K562 (cell line): ENCODE data around the gene SYNGR1. TPM values are rescaled to one million over a fixed set of nuclear protein-coding genes. Genes with fewer than 3 reads are reported as not detected.
A peak's percentile ranks its signal among the peaks of the same experiment; 100 is the strongest.

ENCODE experiments used
- ATAC-seq: fragments of 200-7000 bp; cut with Tn5 transposase; 3 replicates; pipeline ENCODE4 v1.9.1; 2020; ENCODE audit warnings: moderate library complexity
- BruUV-seq: library from RNA; stranded (reverse); fragments of 400-500 nt; replicated peaks from 2 replicates; lab custom pipeline; 2021; lab: Mats Ljungman, UMichigan
- CTCF ChIA-PET: fragments of 300-600 bp; formaldehyde crosslinking; extraction: SDS; loops from one replicate; lab custom pipeline; 2021; ENCODE audit warnings: low intra/inter-chr PET ratio; lab: Yijun Ruan, JAX
- POLR2A ChIA-PET: fragments of 300-600, 350-650 bp; sonication (Branson Sonifier 250); formaldehyde crosslinking; extraction: SDS; loops from one replicate; lab custom pipeline; 2021; ENCODE audit warnings: antibody characterized with exemption, inconsistent platforms; lab: Yijun Ruan, JAX
- DNase-seq, 4 experiments: peaks; one replicate each; pipeline versions ENCODE4 v3.0.0 to v3.0.0-alpha.2; 2011 to 2018; ENCODE audit warnings: low spot score in 3 of 4, mixed read lengths in 3 of 4; ENCODE audit errors: extremely low read depth in 1 of 4
- FAIRE-seq: peaks from 2 replicates; lab custom pipeline; 2011; peaks lifted over from hg19 to GRCh38; lab: Jason Lieb, UNC
- H2AFZ ChIP-seq: 2 replicates; pipeline ENCODE4 v1.6.0; 2011; ENCODE audit warnings: low read depth, low read length, control low read depth, inconsistent platforms
- H3K27ac ChIP-seq: fragments of 200-600 bp; 3 replicates; pipeline ENCODE4 v1.8.0; 2011; ENCODE audit warnings: low read depth, mild to moderate bottlenecking, control low read depth, inconsistent platforms, low read length, moderate library complexity, mixed read lengths; ENCODE audit errors: extremely low read depth
- H3K27me3 ChIP-seq, 2 experiments: fragments of 300-600 bp in 1 of 2; 2 replicates in 1 of 2; 3 replicates in 1 of 2; pipeline versions ENCODE4 v1.6.0 to v1.8.0; 2011; ENCODE audit warnings: inconsistent platforms in 2 of 2, low read length in 2 of 2, mild to moderate bottlenecking in 1 of 2, mixed read lengths in 1 of 2, moderate library complexity in 1 of 2; ENCODE audit not compliant: control insufficient read depth in 2 of 2, insufficient read depth in 2 of 2
- H3K36me3 ChIP-seq: fragments of 300-600 bp; 3 replicates; pipeline ENCODE4 v1.8.0; 2011; ENCODE audit warnings: mild to moderate bottlenecking, low read length, inconsistent platforms; ENCODE audit not compliant: control insufficient read depth, insufficient read depth
- H3K4me1 ChIP-seq, 2 experiments: fragments of 200-600 bp in 1 of 2; replicated peaks in 1 of 2; 2 replicates in 1 of 2; 3 replicates in 1 of 2; pipeline versions ENCODE4 v1.5.1 to v1.8.0; 2011; ENCODE audit warnings: inconsistent platforms in 2 of 2, low read length in 2 of 2, mild to moderate bottlenecking in 1 of 2, mixed read lengths in 1 of 2, moderate library complexity in 1 of 2; ENCODE audit not compliant: control insufficient read depth in 2 of 2, insufficient read depth in 2 of 2
- H3K4me2 ChIP-seq: 2 replicates; pipeline ENCODE4 v1.6.1; 2011; ENCODE audit warnings: low read length, control low read depth, inconsistent platforms, mixed read lengths; ENCODE audit not compliant: insufficient read depth
- H3K4me3 ChIP-seq: fragments of 200-600 bp; sonication (generic), shearing (Covaris generic); 2 replicates; pipeline ENCODE4 v1.5.1; 2016; ENCODE audit warnings: control low read depth, inconsistent platforms
- H3K79me2 ChIP-seq: fragments of 200-600 bp; 3 replicates; pipeline ENCODE4 v1.8.0; 2011; ENCODE audit warnings: low read length, inconsistent platforms; ENCODE audit not compliant: control insufficient read depth, insufficient read depth
- H3K9ac ChIP-seq, 2 experiments: 2 replicates each; pipeline versions ENCODE4 v1.6.0 to v1.6.1; 2011; ENCODE audit warnings: low read depth in 2 of 2, low read length in 2 of 2, control low read depth in 1 of 2, inconsistent platforms in 1 of 2, mild to moderate bottlenecking in 1 of 2, mixed read lengths in 1 of 2; ENCODE audit not compliant: insufficient read depth in 1 of 2
- H3K9me1 ChIP-seq: one replicate; pipeline ENCODE4 v1.6.0; 2011; ENCODE audit warnings: inconsistent platforms, mild to moderate bottlenecking, low read length, moderate library complexity; ENCODE audit not compliant: control insufficient read depth, insufficient read depth
- H3K9me3 ChIP-seq: replicated peaks from 2 replicates; pipeline ENCODE4 v1.5.1; 2011; ENCODE audit warnings: low read depth, low read length, inconsistent platforms; ENCODE audit not compliant: control insufficient read depth, insufficient read depth
- H4K20me1 ChIP-seq: replicated peaks from 2 replicates; pipeline ENCODE4 v1.6.1; 2011; ENCODE audit warnings: low read length, inconsistent platforms, mixed read lengths; ENCODE audit not compliant: control insufficient read depth, insufficient read depth
- HDAC6 ChIP-seq: IDR thresholded peaks from 2 replicates; pipeline ENCODE4 v1.6.1; 2012; ENCODE audit warnings: low read depth, mild to moderate bottlenecking, control low read depth, inconsistent platforms, low read length, moderate library complexity
- PHTF2 ChIP-seq: fragments of 250-450 bp; sonication (Bioruptor Pico); IDR thresholded peaks from 2 replicates; pipeline ENCODE4 v1.5.0; 2021; ENCODE audit warnings: mild to moderate bottlenecking
- POLR2AphosphoS5 ChIP-seq: IDR thresholded peaks from 2 replicates; pipeline ENCODE4 v1.6.1; 2011; ENCODE audit warnings: mild to moderate bottlenecking, low read depth, low read length, moderate library complexity; ENCODE audit not compliant: control insufficient read depth, insufficient read depth
- SAFB ChIP-seq: fragments of 200-400 bp; formaldehyde crosslinking; IDR thresholded peaks from 2 replicates; pipeline ENCODE4 v1.6.1; 2017; ENCODE audit warnings: low read depth, low read length, borderline replicate concordance
- SIN3A ChIP-seq, 2 experiments: fragments of 150-350 bp in 1 of 2; IDR thresholded peaks; 2 replicates each; pipeline ENCODE4 v1.6.1; 2011 to 2016; ENCODE audit warnings: borderline replicate concordance in 2 of 2, low read depth in 2 of 2, low read length in 2 of 2, mild to moderate bottlenecking in 2 of 2, moderate library complexity in 2 of 2; ENCODE audit not compliant: control insufficient read depth in 1 of 2
- SP1 ChIP-seq: sonication (generic); formaldehyde crosslinking; IDR thresholded peaks from 2 replicates; pipeline ENCODE4 v1.8.1; 2022; ENCODE audit warnings: mild to moderate bottlenecking, missing genetic modification reagents
- WGBS: fragments of 100-300 bp; shearing (Covaris generic); methylation state at CpG from one replicate; pipeline ENCODE4 v1.1.6; 2016; ENCODE audit warnings: low coverage, mixed read lengths; ENCODE audit not compliant: insufficient coverage; ENCODE audit errors: missing lambda C conversion rate; 5-methylcytosine and 5-hydroxymethylcytosine counted together
- in situ Hi-C: fragments of 300-500 bp; cut with MboI; formaldehyde crosslinking; loops from 4 replicates; pipeline ENCODE4 v1.15.0; 2018; ENCODE audit warnings: inconsistent platforms, mixed read lengths
- intact Hi-C: fragments of 100-400 bp; cut with micrococcal nuclease; formaldehyde crosslinking; loops from 2 replicates; pipeline ENCODE4 v1.14.2; 2022
- polyA plus RNA-seq, 8 experiments: library from polyadenylated mRNA; depleted of rRNA in 4 of 8; stranded (reverse) in 5 of 8; unstranded in 3 of 8; fragments of >200 nt; fragmentation: Nextera tagmentation in 2 of 8; fragmentation: Illumina TruSeq in 1 of 8; extraction: Ambion mirVana in 2 of 8; extraction: Trizol in 1 of 8; gene quantifications; 2 replicates each; pipeline versions ENCODE4 v1.2.1 to v1.2.3, GENCODE V29; 2011 to 2014; ENCODE audit warnings: inconsistent platforms in 1 of 8, missing spikeins in 1 of 8
- total RNA-seq, 7 experiments: library from RNA; depleted of rRNA in 6 of 7; stranded (reverse); fragments of >200 nt in 6 of 7; fragmentation: Illumina TruSeq in 2 of 7; extraction: Trizol in 2 of 7; gene quantifications; 2 replicates each; pipeline versions ENCODE4 v1.2.1 to v1.2.3, GENCODE V29; 2011 to 2021; ENCODE audit warnings: low replicate concordance in 1 of 7
- TF ChIP-seq, protein P1 (sequence below): fragments of 450-650 bp; formaldehyde crosslinking; IDR thresholded peaks from 2 replicates; pipeline ENCODE4 v1.4.0; 2020; ENCODE audit warnings: mild to moderate bottlenecking, moderate library complexity

Gene SYNGR1
- total and polyA plus RNA-seq, 9 of the 15 experiments (the other 6 are each of a cell fraction or from before 2014, with no cell fraction given), result 1.8 to 15.9 (median 5.5) TPM

DNA sequence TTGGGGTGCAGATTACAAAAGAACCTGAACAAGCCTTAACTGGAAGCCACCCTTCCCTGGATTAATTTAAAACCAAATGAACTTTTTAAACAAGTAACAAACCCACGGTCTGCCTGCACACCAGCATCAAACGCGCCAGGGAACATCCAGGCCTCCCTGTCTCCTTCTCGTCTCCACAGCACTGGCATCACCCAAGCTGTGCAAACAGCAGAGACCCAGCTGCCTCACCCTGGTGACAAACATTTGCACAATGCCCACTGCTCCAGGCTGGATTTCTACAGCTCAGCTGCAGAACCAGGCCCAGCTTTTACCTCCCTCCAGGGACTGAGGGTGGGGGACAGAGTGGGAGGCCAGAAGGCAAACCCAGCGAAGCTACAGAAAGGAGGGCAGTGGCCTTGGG, 37.4 kb upstream of the SYNGR1 start:
- WGBS, result 69% methylated on average over 3 of the region's 5 CpGs
- DNase-seq (no peak), ATAC-seq (peak; percentile 0; the same call in 2 of the 3 replicates), FAIRE-seq (no peak)
- no TSS peak for BruUV-seq
- peak overlapping the region in 1 of 2 experiments; percentile 19; a peak in 2 of 4 replicates for H3K9ac ChIP-seq
- H3K9me3 ChIP-seq, result no peaks in the 10 kb centered on the region
- TF ChIP-seq, protein P1, sequence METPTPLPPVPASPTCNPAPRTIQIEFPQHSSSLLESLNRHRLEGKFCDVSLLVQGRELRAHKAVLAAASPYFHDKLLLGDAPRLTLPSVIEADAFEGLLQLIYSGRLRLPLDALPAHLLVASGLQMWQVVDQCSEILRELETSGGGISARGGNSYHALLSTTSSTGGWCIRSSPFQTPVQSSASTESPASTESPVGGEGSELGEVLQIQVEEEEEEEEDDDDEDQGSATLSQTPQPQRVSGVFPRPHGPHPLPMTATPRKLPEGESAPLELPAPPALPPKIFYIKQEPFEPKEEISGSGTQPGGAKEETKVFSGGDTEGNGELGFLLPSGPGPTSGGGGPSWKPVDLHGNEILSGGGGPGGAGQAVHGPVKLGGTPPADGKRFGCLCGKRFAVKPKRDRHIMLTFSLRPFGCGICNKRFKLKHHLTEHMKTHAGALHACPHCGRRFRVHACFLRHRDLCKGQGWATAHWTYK (CRISPR knock-in tag), result no peak
- TF ChIP-seq SAFB (no peak), SP1 (CRISPR knock-in tag) (0 out of 2 replicates have a peak, but pooled peaks have one; percentile 14), POLR2AphosphoS5 (peak; percentile 30; the same call in 1 of the 2 replicates), SIN3A (IDR thresholded peaks at IDR 0.05; ENCODE audit: borderline replicate concordance in 2 of 2, control insufficient read depth in 1 of 2, low read depth in 2 of 2, low read length in 2 of 2) (peak in 1 of 2 experiments; percentile 50; a peak in 1 of 4 replicates), PHTF2 (CRISPR knock-in tag) (no peak), HDAC6 (no peak)
- H2AFZ ChIP-seq, result no peak overlapping the region
- no peak overlapping the region for H3K27ac ChIP-seq
- H3K4me2 ChIP-seq, result no peak overlapping the region
- H3K79me2 ChIP-seq, result peaks cover 37% of the 10 kb centered on the region
- ChIA-PET CTCF (no interaction called here), POLR2A (interaction anchor here (0.5 to 2.5 kb wide), 9 partner anchors 10 to 442 kb away, joined by 3 to 14 read pairs (median 4); no protein-coding TSS in a partner anchor)
- peaks cover 19 to 53% of the 10 kb centered on the region in 2 experiments; a peak in 4 of 5 replicates for H3K4me1 ChIP-seq
- H3K27me3 ChIP-seq, result no peaks in the 10 kb centered on the region
- peaks cover 61% of the 10 kb centered on the region for H4K20me1 ChIP-seq
- peaks cover 57% of the 10 kb centered on the region for H3K36me3 ChIP-seq
- in situ Hi-C loops (no loop called here), intact Hi-C loops (no loop called here)
- peaks cover 3% of the 10 kb centered on the region for H3K9me1 ChIP-seq
- H3K4me3 ChIP-seq, result no peak overlapping the region
